OCI-LY1 (cell line): ENCODE data around the gene HOXD13.

Experiments used
- CTCF ChIP-seq: fragments of 200-600 bp; sonication (generic), shearing (Covaris generic); IDR thresholded peaks from 2 replicates; pipeline ENCODE4 v1.5.1; 2017; ENCODE audit warnings: mild to moderate bottlenecking, antibody characterized with exemption, low read length, moderate library complexity, mixed read lengths
- EZH2 ChIP-seq: fragments of 200-600 bp; sonication (generic), shearing (Covaris generic); IDR thresholded peaks from 2 replicates; pipeline ENCODE4 v1.8.0; 2017; ENCODE audit warnings: borderline replicate concordance, mixed run types, mild to moderate bottlenecking, antibody characterized with exemption, low read length, moderate library complexity, mixed read lengths

GRCh38 chr2:176079831-176080539 lies 12.5 kb upstream of the HOXD13 start:
- TF ChIP-seq CTCF: no peak
- no peak for TF ChIP-seq EZH2
